Adrenal gland (tissue), 12 donors: Measurements from ENCODE around the gene ZNF862. TPM values are rescaled to one million over a fixed set of nuclear protein-coding genes. Genes with fewer than 3 reads are reported as not detected.

Source experiments
- DNase-seq, 7 donors: peaks; one replicate each; pipeline ENCODE4 v3.0.0-alpha.2; 2019 to 2020
- H3K27ac ChIP-seq, 5 donors: fragments of 200-600 bp; sonication (generic) in 4 of 5; 1 replicate in 3 of 5; 2 replicates in 2 of 5; pipeline versions ENCODE4 v1.5.1 to v1.8.0; 2016 to 2020; ENCODE audit warnings: mild to moderate bottlenecking in 1 of 5
- H3K27me3 ChIP-seq: fragments of 200-600 bp; 2 replicates; pipeline ENCODE4 v1.8.0; 2021
- H3K36me3 ChIP-seq, 2 donors: fragments of 200-600 bp; replicated peaks in 1 of 2; 1 replicate in 1 of 2; 2 replicates in 1 of 2; pipeline versions ENCODE4 v1.5.1 to v1.8.0; 2018 to 2022
- H3K4me1 ChIP-seq, 2 donors: fragments of 200-600 bp; replicated peaks in 1 of 2; 1 replicate in 1 of 2; 2 replicates in 1 of 2; pipeline versions ENCODE4 v1.5.1 to v1.8.0; 2018 to 2021
- H3K4me3 ChIP-seq, 4 donors: fragments of 200-600 bp; sonication (generic) in 3 of 4; one replicate each; pipeline ENCODE4 v1.5.1; 2016 to 2018
- H3K9me3 ChIP-seq, 3 donors: fragments of 200-600 bp; sonication (generic) in 1 of 3; replicated peaks in 1 of 3; 1 replicate in 2 of 3; 2 replicates in 1 of 3; pipeline versions ENCODE4 v1.5.1 to v1.8.0; 2016 to 2021
- POLR2A ChIP-seq, 2 donors: fragments of 450-650 bp; IDR thresholded peaks; one replicate each; pipeline ENCODE4 v1.6.1; 2017; ENCODE audit warnings: antibody characterized with exemption in 2 of 2, mild to moderate bottlenecking in 2 of 2, moderate library complexity in 1 of 2
- WGBS, 4 donors: extraction: QIAGEN DNeasy Blood & Tissue Kit in 2 of 4; methylation state at CpG; one replicate each; pipeline versions ENCODE4 v1.1.5 to v1.1.7; 2013 to 2017; 5-methylcytosine and 5-hydroxymethylcytosine counted together
- intact Hi-C, 2 donors: fragments of 100-400 bp; cut with DNase I; formaldehyde crosslinking; loops; one replicate each; pipeline versions ENCODE4 v1.14.1 to v1.15.0; 2022 to 2023
- polyA plus RNA-seq, 3 donors: library from polyadenylated mRNA; stranded (reverse); fragments of 200-250 nt in 2 of 3; fragments of 350-450 nt in 1 of 3; fragmentation: Illumina TruSeq in 1 of 3; extraction: RNeasy Lipid Tissue Mini Kit (QIAGEN cat#74804) in 1 of 3; gene quantifications; one replicate each; pipeline ENCODE4 v1.2.3, GENCODE V29; 2013 to 2014
- total RNA-seq, 9 donors: library from RNA; depleted of rRNA in 4 of 9; stranded (reverse); fragments of >200 nt in 4 of 9; fragments of 120-200 nt in 1 of 9; fragmentation: NEBNext Ultra II Directional in 1 of 9; extraction: Animal tissue kit (Norgen Biotek cat#: 25700) in 1 of 9; gene quantifications; one replicate each; pipeline versions ENCODE4 v1.1.0 to v1.2.4, GENCODE V29; 2013 to 2023
- TF ChIP-seq, protein P1 (sequence below), 6 experiments: fragments of 450-650 bp in 4 of 6; fragments of 200-600 bp in 2 of 6; sonication (generic) in 1 of 6; IDR thresholded peaks; 1 replicate in 5 of 6; 2 replicates in 1 of 6; pipeline versions ENCODE4 v1.5.1 to v1.8.0; 2016 to 2021; ENCODE audit warnings: antibody characterized with exemption in 6 of 6, mild to moderate bottlenecking in 2 of 6, moderate library complexity in 1 of 6
- donor health status: healthy with polysubstance abuse.
- donor health status: Bipolar disorder and iron deficiency.
- donor health status: DM: yes; HTN: yes; CAD: no.
- donor health status: DM: no; HTN: no; CAD: no.
- donor health status: DM: no; HTN: no; CAD: no.
- donor health status: DM: yes; HTN: yes; CAD: no.

The ZNF862 gene
- total and polyA plus RNA-seq, 12 donors = 7.3 to 32.9 (median 13.9) TPM

DNA sequence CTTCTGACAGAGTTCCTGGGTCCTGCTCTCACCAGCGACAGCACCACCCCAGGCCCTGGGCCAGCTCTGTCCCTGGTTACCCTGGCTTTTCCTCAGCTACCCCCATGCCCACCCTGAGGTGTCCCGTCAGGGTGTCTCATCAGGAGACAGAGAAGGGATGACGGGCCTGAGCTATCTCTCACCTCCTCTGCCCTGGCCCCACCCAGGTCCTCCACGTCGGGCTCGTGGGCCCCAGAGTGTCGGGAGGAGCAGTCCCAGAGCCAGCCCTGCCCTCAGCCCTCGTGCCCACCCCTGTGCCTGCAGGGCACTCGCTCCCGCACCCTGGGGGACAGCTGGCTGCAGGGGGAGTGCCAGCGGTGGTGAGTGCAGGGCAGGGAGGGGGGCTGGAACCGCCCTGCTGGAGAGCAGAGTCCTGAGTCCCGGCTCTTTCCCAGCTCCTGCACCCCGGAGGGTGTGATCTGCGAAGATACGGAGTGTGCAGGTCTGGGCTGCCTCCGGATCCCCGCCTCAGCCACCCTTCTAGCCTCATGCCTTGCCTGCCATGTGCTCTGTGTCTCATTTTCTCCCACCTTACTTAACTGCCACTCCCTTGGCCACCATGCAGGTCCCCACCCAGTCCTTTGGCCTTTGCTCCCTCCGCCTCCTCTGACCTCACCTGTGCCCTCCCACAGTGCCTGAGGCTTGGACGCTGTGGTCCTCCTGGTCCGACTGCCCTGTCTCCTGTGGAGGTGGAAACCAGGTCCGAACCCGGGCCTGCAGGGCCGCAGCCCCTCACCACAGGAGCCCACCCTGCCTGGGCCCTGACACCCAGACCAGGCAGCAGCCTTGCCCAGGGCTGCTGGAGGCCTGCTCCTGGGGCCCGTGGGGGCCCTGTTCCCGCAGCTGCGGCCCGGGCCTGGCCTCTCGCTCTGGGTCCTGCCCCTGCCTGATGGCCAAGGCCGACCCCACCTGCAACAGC is 16.7 kb upstream of the ZNF862 start:
- H3K27ac ChIP-seq = no peak overlapping the region
- TF ChIP-seq POLR2A (IDR thresholded peaks at IDR 0.05) = no peak
- TF ChIP-seq, protein P1, sequence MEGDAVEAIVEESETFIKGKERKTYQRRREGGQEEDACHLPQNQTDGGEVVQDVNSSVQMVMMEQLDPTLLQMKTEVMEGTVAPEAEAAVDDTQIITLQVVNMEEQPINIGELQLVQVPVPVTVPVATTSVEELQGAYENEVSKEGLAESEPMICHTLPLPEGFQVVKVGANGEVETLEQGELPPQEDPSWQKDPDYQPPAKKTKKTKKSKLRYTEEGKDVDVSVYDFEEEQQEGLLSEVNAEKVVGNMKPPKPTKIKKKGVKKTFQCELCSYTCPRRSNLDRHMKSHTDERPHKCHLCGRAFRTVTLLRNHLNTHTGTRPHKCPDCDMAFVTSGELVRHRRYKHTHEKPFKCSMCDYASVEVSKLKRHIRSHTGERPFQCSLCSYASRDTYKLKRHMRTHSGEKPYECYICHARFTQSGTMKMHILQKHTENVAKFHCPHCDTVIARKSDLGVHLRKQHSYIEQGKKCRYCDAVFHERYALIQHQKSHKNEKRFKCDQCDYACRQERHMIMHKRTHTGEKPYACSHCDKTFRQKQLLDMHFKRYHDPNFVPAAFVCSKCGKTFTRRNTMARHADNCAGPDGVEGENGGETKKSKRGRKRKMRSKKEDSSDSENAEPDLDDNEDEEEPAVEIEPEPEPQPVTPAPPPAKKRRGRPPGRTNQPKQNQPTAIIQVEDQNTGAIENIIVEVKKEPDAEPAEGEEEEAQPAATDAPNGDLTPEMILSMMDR (IDR thresholded peaks at IDR 0.05) = no peak
- no peak for DNase-seq
- WGBS, 4 donors = 80 to 93% (median 87%) methylated on average over 20 to 30 of the region's 30 CpGs
- H3K4me1 ChIP-seq = no peaks in the 10 kb centered on the region
- intact Hi-C loops = no loop called here
- no peaks in the 10 kb centered on the region for H3K27me3 ChIP-seq
- H3K9me3 ChIP-seq = no peaks in the 10 kb centered on the region
- H3K36me3 ChIP-seq = no peaks in the 10 kb centered on the region
- H3K4me3 ChIP-seq = no peak overlapping the region

DNA sequence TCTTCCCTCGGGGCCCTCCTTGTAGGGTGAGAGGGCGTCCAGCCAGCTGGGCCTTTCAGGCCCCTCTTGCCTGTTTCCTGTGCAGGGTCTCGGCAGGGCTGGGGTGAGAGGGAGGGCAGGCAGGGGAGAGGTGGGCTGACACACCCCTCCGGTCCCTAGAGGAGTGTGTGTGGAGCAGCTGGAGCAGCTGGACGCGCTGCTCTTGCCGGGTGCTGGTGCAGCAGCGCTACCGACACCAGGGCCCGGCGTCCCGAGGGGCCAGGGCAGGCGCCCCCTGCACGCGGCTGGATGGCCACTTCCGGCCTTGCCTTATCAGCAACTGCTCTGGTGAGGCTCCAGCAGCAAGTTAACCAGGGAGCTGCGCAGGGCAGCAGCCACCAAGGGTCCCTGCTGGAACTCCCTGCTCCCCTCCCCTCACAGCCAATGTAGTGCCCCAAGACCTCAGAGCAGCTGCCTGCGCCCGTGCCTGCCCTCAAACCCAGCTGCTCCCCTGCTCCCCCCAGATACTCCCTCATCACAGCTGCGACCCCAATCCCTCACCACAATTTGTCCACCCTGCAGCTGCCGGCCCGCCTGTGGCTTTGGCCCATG is 15.7 kb upstream of the ZNF862 start:
- no peaks in the 10 kb centered on the region for H3K27me3 ChIP-seq
- WGBS, 4 donors = 61 to 72% (median 67%) methylated on average over 9 to 22 of the region's 22 CpGs
- intact Hi-C loops = no loop called here

DNA sequence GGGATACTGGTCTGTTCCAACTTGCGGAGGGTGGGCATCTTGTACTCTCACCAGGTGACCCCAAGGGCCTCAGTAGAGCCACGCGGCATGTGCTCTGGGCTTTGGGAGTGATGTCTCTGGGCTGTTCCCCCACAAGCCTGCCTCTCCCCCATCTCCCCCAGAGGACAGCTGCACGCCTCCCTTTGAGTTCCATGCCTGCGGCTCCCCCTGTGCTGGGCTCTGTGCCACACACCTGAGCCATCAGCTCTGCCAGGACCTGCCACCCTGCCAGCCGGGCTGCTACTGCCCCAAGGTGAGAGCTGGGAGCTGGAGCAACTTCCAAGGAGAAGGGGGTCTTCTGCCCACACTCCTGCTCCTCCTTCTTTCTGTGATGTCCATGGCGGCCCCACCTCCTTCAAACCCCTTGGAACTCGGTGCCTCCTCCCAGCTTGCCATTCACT is 15.0 kb upstream of the ZNF862 start:
- WGBS, 4 donors = 91 to 97% (median 94%) methylated on average over 4 to 8 of the region's 8 CpGs
- Histone ChIP-seq H3K27ac (no peak overlapping the region), H3K27me3 (no peaks in the 10 kb centered on the region), H3K9me3 (no peaks in the 10 kb centered on the region), H3K4me1 (no peaks in the 10 kb centered on the region), H3K4me3 (no peak overlapping the region), H3K36me3 (no peaks in the 10 kb centered on the region)
- TF ChIP-seq, protein P1 (IDR thresholded peaks at IDR 0.05) = no peak
- no peak for TF ChIP-seq POLR2A (IDR thresholded peaks at IDR 0.05)
- intact Hi-C loops = no loop called here
- DNase-seq = no peak

More for the DNA sequence above, 15.7 kb upstream of the ZNF862 start:
- no peak for DNase-seq
- TF ChIP-seq POLR2A (IDR thresholded peaks at IDR 0.05) = no peak
- TF ChIP-seq, protein P1 (IDR thresholded peaks at IDR 0.05) = no peak
- H3K9me3 ChIP-seq = no peaks in the 10 kb centered on the region
- H3K4me1 ChIP-seq = no peaks in the 10 kb centered on the region
- H3K4me3 ChIP-seq = no peak overlapping the region
- H3K27ac ChIP-seq = no peak overlapping the region
- H3K36me3 ChIP-seq = no peaks in the 10 kb centered on the region

DNA sequence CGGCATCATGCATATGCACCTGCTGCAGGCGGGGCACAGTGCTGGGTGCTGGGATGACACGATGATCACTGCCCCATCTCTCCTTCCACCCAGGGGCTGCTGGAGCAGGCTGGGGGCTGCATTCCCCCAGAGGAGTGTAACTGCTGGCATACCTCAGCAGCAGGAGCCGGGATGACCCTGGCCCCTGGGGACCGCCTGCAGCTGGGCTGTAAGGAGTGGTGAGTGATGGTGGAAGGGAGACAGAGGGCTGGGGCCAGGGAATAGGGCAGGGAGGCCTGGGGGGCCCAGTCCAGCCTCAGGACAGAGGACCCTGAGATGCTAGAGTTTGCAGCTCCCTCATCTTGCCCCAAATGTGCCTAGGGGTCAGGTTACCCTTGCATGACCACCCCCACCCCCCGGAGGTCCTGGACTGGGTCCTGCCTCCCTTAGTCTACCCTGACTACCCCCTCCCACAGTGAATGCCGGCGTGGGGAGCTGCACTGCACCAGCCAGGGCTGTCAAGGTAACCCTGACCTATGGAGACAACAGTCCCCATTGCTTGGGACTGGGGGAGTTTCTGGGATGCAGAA is 14.5 kb upstream of the ZNF862 start:
- Histone ChIP-seq H3K9me3 (no peaks in the 10 kb centered on the region), H3K4me3 (no peak overlapping the region), H3K27me3 (no peaks in the 10 kb centered on the region), H3K4me1 (no peaks in the 10 kb centered on the region), H3K27ac (no peak overlapping the region), H3K36me3 (no peaks in the 10 kb centered on the region)
- no peak for DNase-seq
- 80 to 93% (median 89%) methylated on average over 1 to 8 of the region's 8 CpGs for WGBS, 4 donors
- intact Hi-C loops = no loop called here
- TF ChIP-seq, protein P1 (IDR thresholded peaks at IDR 0.05) = no peak
- no peak for TF ChIP-seq POLR2A (IDR thresholded peaks at IDR 0.05)
